A549 treated with CORT108297 at 1 μM for 4 hours (cell line): ENCODE measurements around the gene PTPN5. TPM values are rescaled to one million over a fixed set of nuclear protein-coding genes. Genes with fewer than 3 reads are reported as not detected.

Source experiments
- total RNA-seq: library from RNA; stranded (reverse); fragments of 200-300 nt; extraction: Qiagen RNA extraction; gene quantifications from 5 replicates; pipeline ENCODE4 v1.2.3, GENCODE V29; 2022

The PTPN5 gene
- total RNA-seq: not detected in 5 replicates

GRCh38 chr11:18791207-18791968 lies at the start of gene PTPN5:
TSS of gene PTPN5 (minus strand) at chr11:18791798. CDS start at chr11:18771958, 19,840 bp downstream.

GRCh38 chr11:18726040-18726439 lies 65.6 kb downstream of the PTPN5 start, which contains the start of gene IGSF22:
TSS of gene IGSF22 (minus strand) at chr11:18726188. CDS start at chr11:18724236, 1,952 bp downstream.

GRCh38 chr11:18698341-18699268 lies 93.0 kb downstream of the PTPN5 start, which contains the start of gene TMEM86A:
TSS of gene TMEM86A (plus strand) at chr11:18698779. CDS start at chr11:18698887, 108 bp downstream.

Other genes with a start within 250 kb of the PTPN5 start
- 17.3 to 24.6 TPM (median 21.3 TPM) in 5 replicates for gene UEVLD, start 203.1 kb downstream of the PTPN5 start, total RNA-seq
- 1.6 to 2.6 TPM (median 2.1 TPM) in 5 replicates for gene MISFA, start 192.0 kb downstream of the PTPN5 start, total RNA-seq
- gene SPTY2D1, start 157.5 kb downstream of the PTPN5 start, total RNA-seq: 13.4 to 19.5 TPM (median 17.1 TPM) in 5 replicates
- gene TMEM86A, start 93.0 kb downstream of the PTPN5 start, total RNA-seq: 0.21 to 0.62 TPM (median 0.41 TPM) in 5 replicates
- not detected in 5 replicates for gene IGSF22, start 65.6 kb downstream of the PTPN5 start, total RNA-seq
- not detected in 5 replicates for gene MRGPRX1, start 147.6 kb upstream of the PTPN5 start, total RNA-seq